ENCODE measurements around the gene HMX1.

- TF ChIP-seq CTCF (IDR thresholded peaks at IDR 0.05; ENCODE audit: poor library complexity) (no peak), EZH2 (IDR thresholded peaks at IDR 0.05; ENCODE audit: borderline replicate concordance) (no peak)
Measured at GRCh38 chr4:8897251-8898167, 25.9 kb upstream of the HMX1 start.

All from hepatocyte (in vitro differentiated cells).